Measurements from ENCODE around the gene UBE2J1.

UBE2J1 gene

DNA sequence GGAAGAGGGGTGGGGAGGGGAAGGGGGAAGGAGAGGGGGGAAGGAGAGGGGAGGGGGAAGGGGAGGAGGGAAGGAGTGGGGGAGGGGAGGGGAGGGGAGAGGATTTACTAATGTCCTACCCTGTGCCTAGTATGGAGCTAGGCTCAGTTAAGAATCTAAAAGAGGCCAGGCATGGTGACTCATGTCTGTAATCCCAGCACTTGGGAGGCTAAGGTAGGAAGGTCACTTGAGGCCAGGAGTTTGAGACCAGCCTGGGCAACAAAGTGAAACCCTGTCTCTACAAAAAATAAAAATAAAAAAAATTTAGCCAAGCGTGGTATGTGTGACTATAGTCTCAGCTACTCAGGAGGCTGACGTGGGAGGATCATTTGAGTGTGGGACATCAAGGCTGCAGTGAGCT is 13.0 kb downstream of the UBE2J1 start:
- Histone ChIP-seq H3K27ac (ENCODE audit: poor library complexity, severe bottlenecking) (no peak overlapping the region), H3K4me1 (ENCODE audit: insufficient read depth, poor library complexity, severe bottlenecking) (no peaks in the 10 kb centered on the region), H3K9me3 (ENCODE audit: severe bottlenecking) (no peaks in the 10 kb centered on the region), H3K4me3 (ENCODE audit: severe bottlenecking) (no peak overlapping the region), H3K36me3 (ENCODE audit: low read depth) (peaks cover 53% of the 10 kb centered on the region), H3K27me3 (ENCODE audit: insufficient read depth, poor library complexity, severe bottlenecking) (no peaks in the 10 kb centered on the region)
- TF ChIP-seq CTCF (IDR thresholded peaks at IDR 0.05; ENCODE audit: poor library complexity, severe bottlenecking): no peak
- no peak for DNase-seq (ENCODE audit: low spot score)
- ATAC-seq (ENCODE audit: low read depth): no peak

GRCh38 chr6:89335164-89335563 is 17.4 kb downstream of the UBE2J1 start:
- Histone ChIP-seq H3K27ac (ENCODE audit: poor library complexity, severe bottlenecking) (no peak overlapping the region), H3K36me3 (ENCODE audit: low read depth) (peaks cover 68% of the 10 kb centered on the region), H3K4me1 (ENCODE audit: insufficient read depth, poor library complexity, severe bottlenecking) (no peaks in the 10 kb centered on the region), H3K9me3 (ENCODE audit: severe bottlenecking) (no peaks in the 10 kb centered on the region), H3K4me3 (ENCODE audit: severe bottlenecking) (no peak overlapping the region), H3K27me3 (ENCODE audit: insufficient read depth, poor library complexity, severe bottlenecking) (no peaks in the 10 kb centered on the region)
- DNase-seq (ENCODE audit: low spot score) (no peak), ATAC-seq (ENCODE audit: low read depth) (no peak)
- TF ChIP-seq CTCF (IDR thresholded peaks at IDR 0.05; ENCODE audit: poor library complexity, severe bottlenecking): no peak

GRCh38 chr6:89330910-89331309 is 21.6 kb downstream of the UBE2J1 start:
- Histone ChIP-seq H3K4me3 (ENCODE audit: severe bottlenecking) (no peak overlapping the region), H3K27ac (ENCODE audit: poor library complexity, severe bottlenecking) (no peak overlapping the region), H3K9me3 (ENCODE audit: severe bottlenecking) (no peaks in the 10 kb centered on the region), H3K27me3 (ENCODE audit: insufficient read depth, poor library complexity, severe bottlenecking) (no peaks in the 10 kb centered on the region), H3K4me1 (ENCODE audit: insufficient read depth, poor library complexity, severe bottlenecking) (no peaks in the 10 kb centered on the region), H3K36me3 (ENCODE audit: low read depth) (peaks cover 84% of the 10 kb centered on the region)
- no peak for TF ChIP-seq CTCF (IDR thresholded peaks at IDR 0.05; ENCODE audit: poor library complexity, severe bottlenecking)
- ATAC-seq (ENCODE audit: low read depth): no peak
- DNase-seq (ENCODE audit: low spot score): no peak

- no peaks in the 10 kb centered on the region for H3K9me3 ChIP-seq (ENCODE audit: severe bottlenecking)
- DNase-seq (ENCODE audit: low spot score) (no peak), ATAC-seq (ENCODE audit: low read depth) (no peak)
- no peak overlapping the region for H3K4me3 ChIP-seq (ENCODE audit: severe bottlenecking)
- TF ChIP-seq CTCF (IDR thresholded peaks at IDR 0.05; ENCODE audit: poor library complexity, severe bottlenecking): no peak
- no peaks in the 10 kb centered on the region for H3K27me3 ChIP-seq (ENCODE audit: insufficient read depth, poor library complexity, severe bottlenecking)
- H3K36me3 ChIP-seq (ENCODE audit: low read depth): peaks cover 66% of the 10 kb centered on the region
- H3K27ac ChIP-seq (ENCODE audit: poor library complexity, severe bottlenecking): no peak overlapping the region
- no peaks in the 10 kb centered on the region for H3K4me1 ChIP-seq (ENCODE audit: insufficient read depth, poor library complexity, severe bottlenecking)
Observed at GRCh38 chr6:89328976-89329375, 23.5 kb downstream of the UBE2J1 start.

DNA sequence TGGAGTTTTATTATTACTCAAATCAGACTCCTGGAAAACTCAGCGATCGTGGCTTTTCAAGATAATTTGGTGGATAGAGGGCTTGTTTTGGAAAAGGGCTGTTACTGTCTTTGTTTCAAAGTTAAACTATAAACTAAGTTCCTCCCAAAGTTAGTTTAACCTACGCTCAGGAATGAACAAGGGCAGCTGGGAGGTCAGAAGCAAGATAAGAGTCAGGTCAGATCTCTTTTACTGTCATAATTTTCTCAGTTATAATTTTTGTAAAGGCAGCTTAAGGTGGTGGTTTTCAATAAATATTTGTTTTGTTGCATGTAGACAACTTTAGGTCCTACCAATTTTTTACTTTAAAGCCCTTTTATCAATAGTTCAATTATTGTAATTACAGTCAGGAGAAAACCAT is 28.2 kb downstream of the UBE2J1 start:
- H3K4me1 ChIP-seq (ENCODE audit: insufficient read depth, poor library complexity, severe bottlenecking): no peaks in the 10 kb centered on the region
- no peak overlapping the region for H3K27ac ChIP-seq (ENCODE audit: poor library complexity, severe bottlenecking)
- H3K27me3 ChIP-seq (ENCODE audit: insufficient read depth, poor library complexity, severe bottlenecking): no peaks in the 10 kb centered on the region
- H3K9me3 ChIP-seq (ENCODE audit: severe bottlenecking): no peaks in the 10 kb centered on the region
- no peak for TF ChIP-seq CTCF (IDR thresholded peaks at IDR 0.05; ENCODE audit: poor library complexity, severe bottlenecking)
- peaks cover 20% of the 10 kb centered on the region for H3K36me3 ChIP-seq (ENCODE audit: low read depth)
- ATAC-seq (ENCODE audit: low read depth): no peak
- H3K4me3 ChIP-seq (ENCODE audit: severe bottlenecking): no peak overlapping the region
- no peak for DNase-seq (ENCODE audit: low spot score)
